WI38 (cell line): Measurements from ENCODE around the gene KDELR3.

Experiments
- H3K4me3 ChIP-seq: 2 replicates; pipeline ENCODE4 v1.5.1; 2011; ENCODE audit warnings: low read depth, mild to moderate bottlenecking, control low read depth, low read length
- CTCF ChIP-seq: IDR thresholded peaks from 2 replicates; pipeline ENCODE4 v1.5.1; 2012; ENCODE audit warnings: low read depth, mild to moderate bottlenecking, control low read depth, low read length

Gene KDELR3

GRCh38 chr22:38494939-38495338, 27.0 kb downstream of the KDELR3 start:
- H3K4me3 ChIP-seq: no peak overlapping the region
- TF ChIP-seq CTCF: no peak

GRCh38 chr22:38497869-38498268, 30.0 kb downstream of the KDELR3 start:
- TF ChIP-seq CTCF: no peak

GRCh38 chr22:38501797-38502672, 34.1 kb downstream of the KDELR3 start:
- H3K4me3 ChIP-seq: no peak overlapping the region
- no peak for TF ChIP-seq CTCF

More at GRCh38 chr22:38497869-38498268, 30.0 kb downstream of the KDELR3 start:
- H3K4me3 ChIP-seq: no peak overlapping the region

GRCh38 chr22:38503021-38503420, 35.1 kb downstream of the KDELR3 start:
- no peak for TF ChIP-seq CTCF
- H3K4me3 ChIP-seq: peak overlapping the region; percentile 82

- peak overlapping the region; percentile 82 for H3K4me3 ChIP-seq
- no peak for TF ChIP-seq CTCF
These were observed 37.0 kb downstream of the KDELR3 start for GRCh38 chr22:38504731-38505540.

- H3K4me3 ChIP-seq: peak overlapping the region; percentile 82
- TF ChIP-seq CTCF: no peak
These were observed 37.7 kb downstream of the KDELR3 start for GRCh38 chr22:38505541-38506117.
